DND-41 (cell line): Measurements from ENCODE around the gene NAA60.

Experiments used
- ATAC-seq: fragments of 200-7000 bp; cut with Tn5 transposase; 3 replicates; pipeline ENCODE4 v1.9.1; 2021; ENCODE audit warnings: low read depth; ENCODE audit not compliant: insufficient read depth
- DNase-seq: peaks from one replicate; pipeline ENCODE4 v3.0.0-alpha.2; 2020
- H2AFZ ChIP-seq: 2 replicates; pipeline ENCODE4 v1.6.0; 2012; ENCODE audit warnings: low read depth, low read length
- H3K27ac ChIP-seq: 2 replicates; pipeline ENCODE4 v1.5.1; 2012; ENCODE audit warnings: low read length, inconsistent platforms
- H3K27me3 ChIP-seq: fragments of 200-600 bp; sonication (generic); 2 replicates; pipeline ENCODE4 v1.6.0; 2012; ENCODE audit warnings: low read length, mild to moderate bottlenecking, inconsistent platforms; ENCODE audit not compliant: insufficient read depth, poor library complexity
- H3K36me3 ChIP-seq: 2 replicates; pipeline ENCODE4 v1.5.1; 2012; ENCODE audit warnings: low read length, inconsistent platforms; ENCODE audit not compliant: insufficient read depth
- H3K4me1 ChIP-seq: 2 replicates; pipeline ENCODE4 v1.5.1; 2012; ENCODE audit warnings: mild to moderate bottlenecking, low read length; ENCODE audit not compliant: insufficient read depth
- H3K4me2 ChIP-seq: 2 replicates; pipeline ENCODE4 v1.6.0; 2012; ENCODE audit warnings: mild to moderate bottlenecking, moderate library complexity, low read length, inconsistent platforms; ENCODE audit not compliant: insufficient read depth
- H3K4me3 ChIP-seq, 2 experiments: fragments of 200-600 bp in 1 of 2; shearing (Covaris generic) in 1 of 2; 2 replicates each; pipeline ENCODE4 v1.5.1; 2012 to 2016; ENCODE audit warnings: inconsistent platforms in 2 of 2, low read length in 2 of 2, mild to moderate bottlenecking in 2 of 2, low read depth in 1 of 2, moderate library complexity in 1 of 2
- H3K79me2 ChIP-seq: 2 replicates; pipeline ENCODE4 v1.6.0; 2012; ENCODE audit warnings: low read length, inconsistent platforms; ENCODE audit not compliant: insufficient read depth
- H3K9ac ChIP-seq: 2 replicates; pipeline ENCODE4 v1.6.0; 2012; ENCODE audit warnings: low read depth, mild to moderate bottlenecking, inconsistent platforms, low read length, moderate library complexity
- H3K9me3 ChIP-seq: 2 replicates; pipeline ENCODE4 v1.5.1; 2012; ENCODE audit warnings: low read length, moderate library complexity, mild to moderate bottlenecking, inconsistent platforms; ENCODE audit not compliant: insufficient read depth, severe bottlenecking
- H4K20me1 ChIP-seq: 2 replicates; pipeline ENCODE4 v1.6.0; 2012; ENCODE audit warnings: low read length; ENCODE audit not compliant: insufficient read depth
- CTCF ChIP-seq: IDR thresholded peaks from 2 replicates; pipeline ENCODE4 v1.5.1; 2012; ENCODE audit warnings: borderline replicate concordance, low read length, moderate library complexity, mild to moderate bottlenecking; ENCODE audit not compliant: poor library complexity, severe bottlenecking; ENCODE audit errors: extremely low read depth
- EZH2 ChIP-seq: IDR thresholded peaks from 3 replicates; pipeline ENCODE4 v1.6.1; 2012; ENCODE audit warnings: borderline replicate concordance, low read depth, mild to moderate bottlenecking, moderate library complexity, low read length, inconsistent platforms; ENCODE audit not compliant: severe bottlenecking

Gene NAA60

DNA sequence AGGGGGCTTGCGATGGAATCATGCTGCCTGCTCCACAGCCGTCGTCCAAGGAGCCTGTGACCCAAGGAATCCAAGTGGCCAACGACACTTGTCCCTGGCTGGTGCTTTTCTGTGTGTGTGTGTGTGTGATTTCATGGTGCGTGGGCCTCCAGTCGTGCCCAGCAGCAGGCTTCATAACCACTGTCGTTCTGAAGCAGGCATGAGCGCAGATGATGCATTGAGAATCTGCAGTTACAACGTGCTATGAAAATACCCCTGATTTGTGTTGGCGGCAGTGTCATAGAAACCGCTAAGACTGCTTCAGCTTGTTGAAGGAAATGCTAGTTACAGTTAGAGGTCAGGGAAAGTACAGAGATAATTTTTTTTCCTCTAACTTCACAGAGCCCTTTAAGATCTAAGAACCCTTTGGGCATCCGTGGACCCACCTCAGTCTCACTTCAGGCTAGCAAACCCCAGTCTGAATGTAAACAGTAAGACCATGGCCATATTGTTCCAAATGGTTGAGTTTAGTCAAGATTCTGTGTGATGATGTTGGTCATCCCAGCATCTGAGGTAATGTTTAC lies 36.3 kb downstream of the NAA60 start:
- DNase-seq = no peak

DNA sequence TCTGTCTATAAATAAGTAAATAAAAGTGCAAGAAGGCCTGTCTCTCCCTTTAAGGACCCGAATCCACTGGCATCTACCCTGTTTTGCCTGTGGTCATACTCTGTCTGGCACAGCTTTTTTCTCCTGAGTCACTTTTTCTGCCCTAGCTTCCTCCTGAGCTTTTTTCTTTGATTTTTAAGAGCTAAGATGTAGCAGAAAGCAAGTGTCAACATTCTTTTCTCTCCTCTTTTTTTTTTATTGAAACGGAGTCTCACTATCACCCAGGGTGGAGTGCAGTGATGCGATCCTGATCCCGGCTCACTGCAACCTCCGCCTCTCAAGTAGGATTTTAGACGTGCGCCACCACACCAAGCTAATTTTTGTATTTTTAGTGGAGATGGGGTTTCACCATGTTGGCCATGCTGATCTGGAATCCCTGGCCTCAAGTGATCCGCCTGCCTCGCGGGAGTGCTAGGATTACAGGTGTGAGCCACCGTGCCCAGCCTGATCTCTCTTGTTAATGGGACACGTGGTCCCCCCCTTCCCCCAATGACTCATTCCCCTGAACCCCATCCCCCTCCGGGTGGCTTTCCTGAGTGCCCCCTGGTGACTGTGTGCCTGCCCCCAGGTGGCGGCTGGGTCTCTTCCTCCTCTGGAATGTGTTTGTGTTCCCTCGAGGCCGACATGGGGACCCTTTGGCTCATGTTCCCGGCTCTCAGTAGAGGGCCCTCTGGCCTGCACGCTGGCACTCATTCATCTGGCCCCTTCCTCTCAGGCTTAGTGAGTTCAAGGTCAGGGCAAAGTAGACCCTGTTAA lies 37.6 kb downstream of the NAA60 start:
- H3K4me1 ChIP-seq = no peaks in the 10 kb centered on the region
- H3K36me3 ChIP-seq = peaks cover 75% of the 10 kb centered on the region
- H3K4me3 ChIP-seq = no peak overlapping the region
- H3K79me2 ChIP-seq = peaks cover 39% of the 10 kb centered on the region
- TF ChIP-seq CTCF (no peak), EZH2 (no peak)
- H2AFZ ChIP-seq = no peak overlapping the region
- H3K9ac ChIP-seq = no peak overlapping the region
- no peak overlapping the region for H3K4me2 ChIP-seq
- no peaks in the 10 kb centered on the region for H3K9me3 ChIP-seq
- no peak for ATAC-seq
- no peaks in the 10 kb centered on the region for H3K27me3 ChIP-seq
- no peak overlapping the region for H3K27ac ChIP-seq
- H4K20me1 ChIP-seq = peaks cover 51% of the 10 kb centered on the region
- DNase-seq = no peak

More for the DNA sequence above, 36.3 kb downstream of the NAA60 start:
- Histone ChIP-seq H3K9me3 (no peaks in the 10 kb centered on the region), H3K9ac (no peak overlapping the region), H3K4me2 (no peak overlapping the region), H3K79me2 (peaks cover 53% of the 10 kb centered on the region), H3K4me1 (no peaks in the 10 kb centered on the region), H3K27ac (no peak overlapping the region), H2AFZ (no peak overlapping the region), H3K27me3 (no peaks in the 10 kb centered on the region), H4K20me1 (peaks cover 51% of the 10 kb centered on the region), H3K4me3 (no peak overlapping the region), H3K36me3 (peaks cover 64% of the 10 kb centered on the region)
- ATAC-seq = no peak
- TF ChIP-seq CTCF = no peak
- TF ChIP-seq EZH2 = no peak

DNA sequence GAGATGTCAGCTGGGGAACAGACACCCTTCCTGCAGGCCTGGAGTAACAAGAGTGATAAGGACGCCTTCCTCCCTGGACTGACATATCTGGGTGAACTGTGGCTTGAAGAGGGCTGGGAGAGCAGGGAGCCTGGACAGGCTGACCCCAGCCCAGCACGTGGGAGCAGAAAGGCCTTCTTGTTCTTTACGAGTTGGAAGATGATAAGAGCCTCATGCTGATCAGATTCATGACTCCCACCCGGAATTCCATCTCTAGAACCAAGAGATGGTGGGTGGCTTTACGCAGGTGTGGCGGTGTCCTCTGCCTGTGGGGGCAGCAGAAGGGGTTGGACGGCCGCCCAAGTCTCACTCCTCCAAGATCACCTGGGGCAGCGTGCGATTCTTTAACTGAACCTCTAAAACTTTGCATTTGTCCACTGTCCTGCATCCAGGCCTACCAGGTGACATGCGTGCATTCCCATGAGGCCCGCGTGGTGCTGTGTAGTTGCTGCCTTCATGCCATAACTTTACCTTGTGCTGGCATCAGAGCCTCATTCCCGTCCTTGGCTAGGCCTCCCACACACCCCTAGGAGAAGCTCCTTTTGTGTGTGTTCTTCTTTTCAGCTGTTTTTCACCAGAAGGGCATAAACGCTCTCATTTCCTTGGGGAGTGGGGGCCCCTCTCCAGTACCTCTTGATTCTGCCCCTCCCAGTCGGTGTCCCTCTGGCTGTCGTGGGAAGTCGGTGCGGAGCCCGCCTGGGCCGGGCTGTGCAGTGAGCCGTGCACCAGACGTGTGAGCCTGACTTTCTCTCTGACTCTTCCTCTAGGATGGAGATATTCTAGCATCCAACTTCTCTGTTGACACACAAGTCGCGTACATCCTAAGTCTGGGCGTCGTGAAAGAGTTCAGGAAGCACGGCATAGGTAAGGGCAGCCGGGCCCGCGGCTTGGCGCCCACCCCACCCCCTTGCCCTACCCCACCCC lies 38.5 kb downstream of the NAA60 start:
- ATAC-seq = no peak
- no peak for DNase-seq
- peaks cover 50% of the 10 kb centered on the region for H4K20me1 ChIP-seq
- no peak overlapping the region for H3K4me3 ChIP-seq
- no peak overlapping the region for H3K4me2 ChIP-seq
- no peak overlapping the region for H2AFZ ChIP-seq
- H3K9ac ChIP-seq = no peak overlapping the region
- H3K4me1 ChIP-seq = no peaks in the 10 kb centered on the region
- peaks cover 83% of the 10 kb centered on the region for H3K36me3 ChIP-seq
- no peaks in the 10 kb centered on the region for H3K9me3 ChIP-seq
- H3K27me3 ChIP-seq = no peaks in the 10 kb centered on the region
- no peak for TF ChIP-seq EZH2
- no peak for TF ChIP-seq CTCF
- H3K79me2 ChIP-seq = peaks cover 32% of the 10 kb centered on the region
- H3K27ac ChIP-seq = no peak overlapping the region
